A549 (cell line): ENCODE data around the gene ELF3. TPM values are rescaled to one million over a fixed set of nuclear protein-coding genes. Genes with fewer than 3 reads are reported as not detected.

Experiments
- ATAC-seq, 2 experiments: fragments of 200-7000 bp in 1 of 2; fragments of >200 bp in 1 of 2; cut with Nextera tagmentation in 1 of 2; cut with Tn5 transposase in 1 of 2; 3 replicates each; pipeline versions ENCODE4 v1.8.0 to v1.9.1; 2018 to 2020; ENCODE audit warnings: mild to moderate bottlenecking in 1 of 2, moderate library complexity in 1 of 2
- CTCF ChIA-PET: fragments of 300-600 bp; sonication (Branson Sonifier 250); formaldehyde crosslinking; extraction: SDS; loops from one replicate; lab custom pipeline; 2021; ENCODE audit warnings: antibody characterized with exemption, inconsistent platforms; lab: Yijun Ruan, JAX
- POLR2A ChIA-PET: fragments of 350-600 bp; formaldehyde crosslinking; extraction: SDS; loops from one replicate; lab custom pipeline; 2021; ENCODE audit warnings: antibody characterized with exemption, inconsistent platforms; lab: Yijun Ruan, JAX
- DNase-seq, 2 experiments: peaks; one replicate each; pipeline versions ENCODE4 v3.0.0 to v3.0.0-alpha.2; 2011 to 2016; ENCODE audit warnings: low read depth in 1 of 2, low spot score in 1 of 2
- FAIRE-seq: peaks from 2 replicates; lab custom pipeline; 2011; peaks lifted over from hg19 to GRCh38; lab: Jason Lieb, UNC
- H3K27ac ChIP-seq, 2 experiments: fragments of >200 bp; sonication (Bioruptor Twin); formaldehyde crosslinking; 3 replicates each; pipeline ENCODE4 v1.5.1; 2016 to 2017
- H3K4me1 ChIP-seq: fragments of >200 bp; sonication (Bioruptor Twin); formaldehyde crosslinking; 3 replicates; pipeline ENCODE4 v1.6.1; 2016
- H3K4me2 ChIP-seq: fragments of >200 bp; sonication (Bioruptor Twin); formaldehyde crosslinking; 3 replicates; pipeline ENCODE4 v1.6.1; 2016
- H3K4me3 ChIP-seq: fragments of >200 bp; sonication (Bioruptor Twin); formaldehyde crosslinking; 3 replicates; pipeline ENCODE4 v1.5.1; 2016
- H3K9me3 ChIP-seq: fragments of >200 bp; sonication (Bioruptor Twin); formaldehyde crosslinking; 3 replicates; pipeline ENCODE4 v1.6.1; 2016
- CEBPB ChIP-seq, 2 experiments: fragments of >200 bp in 1 of 2; sonication (Bioruptor Twin) in 1 of 2; formaldehyde crosslinking in 1 of 2; IDR thresholded peaks; 2 replicates each; pipeline ENCODE4 v1.6.1; 2012 to 2016
- CHD2 ChIP-seq: fragments of 150-350 bp; IDR thresholded peaks from 2 replicates; pipeline ENCODE4 v1.6.1; 2014; ENCODE audit warnings: low read length; ENCODE audit not compliant: partially characterized antibody
- HOXB5 ChIP-seq: fragments of 250-450 bp; sonication (Bioruptor Pico); IDR thresholded peaks from 2 replicates; pipeline ENCODE4 v1.5.0; 2020; ENCODE audit warnings: mild to moderate bottlenecking, moderate library complexity
- JUNB ChIP-seq: fragments of >200 bp; sonication (Bioruptor Twin); formaldehyde crosslinking; IDR thresholded peaks from 2 replicates; pipeline ENCODE4 v1.6.1; 2016
- KDM1A ChIP-seq: fragments of 200-600 bp; sonication (generic); IDR thresholded peaks from 2 replicates; pipeline ENCODE4 v1.6.1; 2016; ENCODE audit warnings: low read depth, mild to moderate bottlenecking
- MAFK ChIP-seq: fragments of 450-650 bp; IDR thresholded peaks from 2 replicates; pipeline ENCODE4 v1.6.1; 2014; ENCODE audit not compliant: partially characterized antibody
- MYC ChIP-seq: IDR thresholded peaks from 2 replicates; pipeline ENCODE4 v1.6.1; 2012; ENCODE audit warnings: mild to moderate bottlenecking, inconsistent platforms, low read length, improper control_type of control experiment, borderline replicate concordance
- NPAS2 ChIP-seq: fragments of 250-450 bp; sonication (Bioruptor Pico); IDR thresholded peaks from 2 replicates; pipeline ENCODE4 v1.8.0; 2022; ENCODE audit warnings: mild to moderate bottlenecking, moderate library complexity, borderline replicate concordance
- SREBF2 ChIP-seq: fragments of 450-650 bp; IDR thresholded peaks from 2 replicates; pipeline ENCODE4 v1.6.1; 2014; ENCODE audit warnings: mild to moderate bottlenecking, moderate library complexity
- ZNF302 ChIP-seq: fragments of 250-450 bp; sonication (Bioruptor Pico); IDR thresholded peaks from 2 replicates; pipeline ENCODE4 v1.9.0; 2021; ENCODE audit warnings: inconsistent platforms, mild to moderate bottlenecking, moderate library complexity
- WGBS: methylation state at CpG from one replicate; pipeline ENCODE4 v1.1.6; 2017; ENCODE audit errors: missing lambda C conversion rate; 5-methylcytosine and 5-hydroxymethylcytosine counted together
- polyA plus RNA-seq, 4 experiments: library from polyadenylated mRNA; depleted of rRNA in 3 of 4; stranded (reverse); fragments of >200 nt; fragmentation: RNase III in 1 of 4; extraction: RNeasy Plus Mini Kit Qiagen cat#74134 plus additional on column Dnase treatment in 1 of 4; gene quantifications; 2 replicates in 3 of 4; 3 replicates in 1 of 4; pipeline ENCODE4 v1.2.3, GENCODE V29; 2011 to 2017
- TF ChIP-seq, protein P1 (sequence below): IDR thresholded peaks from 2 replicates; pipeline ENCODE4 v1.6.1; 2012; ENCODE audit warnings: low read depth, borderline replicate concordance
- TF ChIP-seq, protein P2 (sequence below): fragments of 250-450 bp; sonication (Bioruptor Pico); IDR thresholded peaks from 2 replicates; pipeline ENCODE4 v1.5.0; 2020; ENCODE audit warnings: low read depth, mild to moderate bottlenecking, moderate library complexity
- TF ChIP-seq, protein P3 (sequence below): fragments of 150-350 bp; IDR thresholded peaks from 2 replicates; pipeline ENCODE4 v1.6.1; 2014; ENCODE audit warnings: low read depth, mild to moderate bottlenecking, low read length
- TF ChIP-seq, protein P4 (sequence below): fragments of >200 bp; sonication (Bioruptor Twin); formaldehyde crosslinking; IDR thresholded peaks from 3 replicates; pipeline ENCODE4 v1.5.1; 2016

ELF3 gene
- polyA plus RNA-seq, 2 of the 4 experiments (the other 2 are of a cell fraction) = 180 to 334 TPM

DNA sequence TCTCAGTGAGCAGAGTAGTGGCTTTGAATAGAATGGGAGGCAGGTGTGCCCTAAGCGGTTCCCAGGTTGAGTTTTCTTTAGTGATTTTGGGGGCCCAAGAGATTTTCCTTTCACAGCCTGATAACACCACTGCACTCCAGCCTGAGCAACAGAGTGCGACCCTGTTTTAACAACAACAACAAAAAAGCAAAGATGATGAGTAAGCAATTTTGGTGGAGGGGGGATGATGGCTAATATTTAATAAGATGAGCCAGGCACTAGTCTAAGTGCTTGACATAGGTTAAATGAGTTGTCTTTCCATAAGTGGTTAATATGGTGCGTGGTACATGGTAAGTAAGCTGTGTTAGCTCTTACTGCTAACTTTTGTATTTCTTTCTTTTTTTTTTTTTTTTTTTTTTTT, 25.9 kb upstream of the ELF3 start:
- Histone ChIP-seq H3K4me3 (no peak overlapping the region), H3K9me3 (no peaks in the 10 kb centered on the region)
- no peak for FAIRE-seq
- TF ChIP-seq, protein P1, sequence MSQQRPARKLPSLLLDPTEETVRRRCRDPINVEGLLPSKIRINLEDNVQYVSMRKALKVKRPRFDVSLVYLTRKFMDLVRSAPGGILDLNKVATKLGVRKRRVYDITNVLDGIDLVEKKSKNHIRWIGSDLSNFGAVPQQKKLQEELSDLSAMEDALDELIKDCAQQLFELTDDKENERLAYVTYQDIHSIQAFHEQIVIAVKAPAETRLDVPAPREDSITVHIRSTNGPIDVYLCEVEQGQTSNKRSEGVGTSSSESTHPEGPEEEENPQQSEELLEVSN = no peak
- TF ChIP-seq MAFK = peak; percentile 98
- TF ChIP-seq, all 56 proteins: peak for 1
- peaks cover 14% of the 10 kb centered on the region for H3K4me1 ChIP-seq
- H3K27ac ChIP-seq = peak overlapping the region in 1 of 2 experiments; percentile 97; a peak in 1 of 6 replicates
- POLR2A ChIA-PET = interaction anchor here (1.1 kb wide), 1 partner anchor 12 kb away, joined by 3 read pairs; no protein-coding TSS in a partner anchor
- H3K4me2 ChIP-seq = peak overlapping the region; percentile 90
- WGBS = 90% methylated on average over 3 of the region's 3 CpGs
- DNase-seq = no peak
- no peak for ATAC-seq
- CTCF ChIA-PET = interaction anchor here (0.6 to 46.8 kb wide), 5 partner anchors 14 to 141 kb away, joined by 3 to 1624 read pairs (median 99); partner anchors contain the start of genes GPR37L1 and SHISA4

DNA sequence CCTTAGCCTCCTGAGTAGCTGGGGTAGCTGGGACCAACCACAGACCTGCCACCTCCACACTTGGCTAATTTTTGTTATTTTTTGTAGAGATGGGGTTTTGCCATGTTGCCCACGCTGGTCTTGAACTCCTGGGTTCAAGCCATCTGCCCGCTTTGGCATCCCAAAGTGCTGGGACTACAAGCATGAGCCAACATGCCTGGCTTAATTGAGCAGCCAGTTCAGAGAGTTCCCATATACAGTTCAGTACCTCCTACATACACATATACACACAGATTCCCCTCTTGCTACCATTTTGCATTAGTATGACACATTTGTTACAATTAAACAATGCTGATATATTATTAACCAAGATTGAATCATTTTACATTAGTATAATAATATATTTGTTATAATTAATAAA, 25.0 kb upstream of the ELF3 start:
- DNase-seq (no peak), FAIRE-seq (no peak), ATAC-seq (no peak)
- ChIA-PET POLR2A (no interaction called here), CTCF (interaction anchor here (0.6 to 46.8 kb wide), 8 partner anchors 11 to 140 kb away, joined by 3 to 1624 read pairs (median 6); partner anchors contain the start of genes GPR37L1 and SHISA4)
- Histone ChIP-seq H3K9me3 (no peaks in the 10 kb centered on the region), H3K4me1 (peaks cover 14% of the 10 kb centered on the region), H3K4me2 (no peak overlapping the region), H3K27ac (no peak overlapping the region), H3K4me3 (no peak overlapping the region)
- WGBS = 92% methylated on average over 2 of the region's 2 CpGs
- TF ChIP-seq NPAS2 (CRISPR knock-in tag) (no peak), SREBF2 (no peak), CHD2 (no peak), KDM1A (no peak), JUNB (no peak), HOXB5 (CRISPR knock-in tag) (no peak), CEBPB (IDR thresholded peaks at IDR 0.05) (no peak), MYC (no peak)
- TF ChIP-seq, protein P2, sequence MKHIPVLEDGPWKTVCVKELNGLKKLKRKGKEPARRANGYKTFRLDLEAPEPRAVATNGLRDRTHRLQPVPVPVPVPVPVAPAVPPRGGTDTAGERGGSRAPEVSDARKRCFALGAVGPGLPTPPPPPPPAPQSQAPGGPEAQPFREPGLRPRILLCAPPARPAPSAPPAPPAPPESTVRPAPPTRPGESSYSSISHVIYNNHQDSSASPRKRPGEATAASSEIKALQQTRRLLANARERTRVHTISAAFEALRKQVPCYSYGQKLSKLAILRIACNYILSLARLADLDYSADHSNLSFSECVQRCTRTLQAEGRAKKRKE (CRISPR knock-in tag) = no peak
- TF ChIP-seq, protein P3, sequence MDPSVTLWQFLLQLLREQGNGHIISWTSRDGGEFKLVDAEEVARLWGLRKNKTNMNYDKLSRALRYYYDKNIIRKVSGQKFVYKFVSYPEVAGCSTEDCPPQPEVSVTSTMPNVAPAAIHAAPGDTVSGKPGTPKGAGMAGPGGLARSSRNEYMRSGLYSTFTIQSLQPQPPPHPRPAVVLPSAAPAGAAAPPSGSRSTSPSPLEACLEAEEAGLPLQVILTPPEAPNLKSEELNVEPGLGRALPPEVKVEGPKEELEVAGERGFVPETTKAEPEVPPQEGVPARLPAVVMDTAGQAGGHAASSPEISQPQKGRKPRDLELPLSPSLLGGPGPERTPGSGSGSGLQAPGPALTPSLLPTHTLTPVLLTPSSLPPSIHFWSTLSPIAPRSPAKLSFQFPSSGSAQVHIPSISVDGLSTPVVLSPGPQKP = no peak

DNA sequence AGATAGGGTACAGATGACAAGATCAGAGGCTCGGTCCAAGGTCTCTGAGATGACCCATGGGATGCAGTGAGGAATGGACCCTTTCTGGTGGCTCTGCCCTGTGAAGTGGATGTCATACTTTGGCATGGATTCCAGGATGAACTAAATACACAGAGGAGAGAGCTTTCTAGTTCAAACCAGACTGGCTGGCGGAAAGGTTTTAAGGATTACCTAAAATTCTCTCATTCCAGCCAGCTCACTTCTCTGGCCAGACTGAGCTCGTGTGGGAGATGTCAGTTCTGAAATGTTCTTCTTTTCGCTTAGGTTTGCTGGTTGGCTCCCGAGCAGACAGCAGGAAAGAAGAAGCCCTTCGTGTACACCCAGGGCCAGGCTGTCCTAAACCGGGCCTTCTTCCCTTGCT, 21.8 kb upstream of the ELF3 start:
- 81% methylated on average over 7 of the region's 7 CpGs for WGBS
- TF ChIP-seq, protein P4, sequence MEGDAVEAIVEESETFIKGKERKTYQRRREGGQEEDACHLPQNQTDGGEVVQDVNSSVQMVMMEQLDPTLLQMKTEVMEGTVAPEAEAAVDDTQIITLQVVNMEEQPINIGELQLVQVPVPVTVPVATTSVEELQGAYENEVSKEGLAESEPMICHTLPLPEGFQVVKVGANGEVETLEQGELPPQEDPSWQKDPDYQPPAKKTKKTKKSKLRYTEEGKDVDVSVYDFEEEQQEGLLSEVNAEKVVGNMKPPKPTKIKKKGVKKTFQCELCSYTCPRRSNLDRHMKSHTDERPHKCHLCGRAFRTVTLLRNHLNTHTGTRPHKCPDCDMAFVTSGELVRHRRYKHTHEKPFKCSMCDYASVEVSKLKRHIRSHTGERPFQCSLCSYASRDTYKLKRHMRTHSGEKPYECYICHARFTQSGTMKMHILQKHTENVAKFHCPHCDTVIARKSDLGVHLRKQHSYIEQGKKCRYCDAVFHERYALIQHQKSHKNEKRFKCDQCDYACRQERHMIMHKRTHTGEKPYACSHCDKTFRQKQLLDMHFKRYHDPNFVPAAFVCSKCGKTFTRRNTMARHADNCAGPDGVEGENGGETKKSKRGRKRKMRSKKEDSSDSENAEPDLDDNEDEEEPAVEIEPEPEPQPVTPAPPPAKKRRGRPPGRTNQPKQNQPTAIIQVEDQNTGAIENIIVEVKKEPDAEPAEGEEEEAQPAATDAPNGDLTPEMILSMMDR = no peak
- TF ChIP-seq ZNF302 (CRISPR knock-in tag) = no peak
- Histone ChIP-seq H3K4me3 (no peak overlapping the region), H3K9me3 (no peaks in the 10 kb centered on the region), H3K4me2 (no peak overlapping the region), H3K4me1 (peaks cover 14% of the 10 kb centered on the region), H3K27ac (no peak overlapping the region)
- ATAC-seq = no peak
- ChIA-PET POLR2A (no interaction called here), CTCF (interaction anchor here (1.2 to 46.8 kb wide), 5 partner anchors 10 to 137 kb away, joined by 4 to 1624 read pairs (median 99); partner anchors contain the start of genes GPR37L1 and SHISA4)
- no peak for FAIRE-seq
- no peak for DNase-seq
